Large intestine (tissue), 3 donors: ENCODE results near the gene FGF11. TPM values are rescaled to one million over a fixed set of nuclear protein-coding genes. Genes with fewer than 3 reads are reported as not detected.
"Not testable (repeated sequence)": the region's sequence is repeated elsewhere in the genome, so short reads cannot be mapped to it uniquely, and the experiment has no call there.

Source experiments
- DNase-seq, 2 donors: peaks; one replicate each; pipeline versions ENCODE4 v3.0.0 to v3.0.0-alpha.2; 2013
- H3K27ac ChIP-seq: one replicate; pipeline ENCODE4 v1.5.1; 2013; ENCODE audit warnings: low read length
- H3K27me3 ChIP-seq: 2 replicates; pipeline ENCODE4 v1.6.1; 2013; ENCODE audit warnings: low read length; ENCODE audit not compliant: control insufficient read depth, insufficient read depth
- H3K36me3 ChIP-seq: 2 replicates; pipeline ENCODE4 v1.6.1; 2013; ENCODE audit warnings: low read length; ENCODE audit not compliant: control insufficient read depth, insufficient read depth
- H3K4me1 ChIP-seq: one replicate; pipeline ENCODE4 v1.6.1; 2013; ENCODE audit warnings: low read length; ENCODE audit not compliant: control insufficient read depth, insufficient read depth
- H3K4me3 ChIP-seq: one replicate; pipeline ENCODE4 v1.5.1; 2013; ENCODE audit warnings: low read length
- H3K9me3 ChIP-seq: one replicate; pipeline ENCODE4 v1.6.1; 2013; ENCODE audit warnings: mild to moderate bottlenecking, low read depth, low read length, moderate library complexity; ENCODE audit not compliant: control insufficient read depth
- WGBS: methylation state at CpG from one replicate; pipeline ENCODE4 v1.1.5; 2013; ENCODE audit warnings: low lambda C conversion rate; ENCODE audit not compliant: insufficient coverage; 5-methylcytosine and 5-hydroxymethylcytosine counted together
- polyA plus RNA-seq: library from polyadenylated mRNA; unstranded; fragments of 120-200 nt; gene quantifications from one replicate; pipeline ENCODE4 v1.2.1, GENCODE V29; 2013

The FGF11 gene
- polyA plus RNA-seq, 1 donor = 1.3 TPM

- H3K9me3 ChIP-seq, H3K27me3 ChIP-seq, H3K36me3 ChIP-seq: not testable (repeated sequence)
- Histone ChIP-seq H3K4me1 (peaks cover 48% of the 10 kb centered on the region), H3K27ac (peak within 1 kb of the TSS; percentile 100), H3K4me3 (peak within 1 kb of the TSS; percentile 60)
- 68% methylated on average over 4 of the region's 4 CpGs for WGBS
- peak; percentile 65 to 80 for DNase-seq
Measured at GRCh38 chr17:7481275-7481674, 42.0 kb downstream of the FGF11 start, which contains the start of gene SLC35G6. TSS of gene SLC35G6 (plus strand) at chr17:7481446. CDS start at chr17:7481517, 71 bp downstream.

- not testable (repeated sequence) for H3K27me3 ChIP-seq, DNase-seq, H3K36me3 ChIP-seq, H3K4me3 ChIP-seq, H3K9me3 ChIP-seq
- peak overlapping the region; percentile 100 for H3K27ac ChIP-seq
- no CpG with 5 or more reads among the region's 31 CpGs for WGBS
- H3K4me1 ChIP-seq = peaks cover 46% of the 10 kb centered on the region
Measured at GRCh38 chr17:7481842-7482741, 42.8 kb downstream of the FGF11 start.

- Histone ChIP-seq H3K27ac (peak overlapping the region; percentile 100), H3K4me1 (peaks cover 47% of the 10 kb centered on the region), H3K4me3 (peak overlapping the region; percentile 86)
- not testable (repeated sequence) for H3K27me3 ChIP-seq, H3K36me3 ChIP-seq, H3K9me3 ChIP-seq, DNase-seq
- 0% methylated on average over 1 of the region's 6 CpGs for WGBS
Measured at GRCh38 chr17:7482742-7483088, 43.4 kb downstream of the FGF11 start.

GRCh38 chr17:7483255-7484066, 44.1 kb downstream of the FGF11 start:
- no peaks in the 10 kb centered on the region for H3K27me3 ChIP-seq
- H3K9me3 ChIP-seq = no peaks in the 10 kb centered on the region
- H3K36me3 ChIP-seq = peaks cover 2% of the 10 kb centered on the region
- DNase-seq = peak; percentile 93 to 97
- peak overlapping the region; percentile 100 for H3K27ac ChIP-seq
- peak overlapping the region; percentile 86 for H3K4me3 ChIP-seq
- WGBS = no CpG with 5 or more reads among the region's 38 CpGs
- peaks cover 48% of the 10 kb centered on the region for H3K4me1 ChIP-seq

GRCh38 chr17:7484067-7484918, 45.0 kb downstream of the FGF11 start, which contains the start of gene POLR2A:
TSS of gene POLR2A (plus strand) at chr17:7484366.
- DNase-seq = peak; percentile 99 to 100
- peaks cover 52% of the 10 kb centered on the region for H3K4me1 ChIP-seq
- 0% methylated on average over 3 of the region's 64 CpGs for WGBS

GRCh38 chr17:7484919-7485377, 45.6 kb downstream of the FGF11 start:
- no peak for DNase-seq
- Histone ChIP-seq H3K4me3 (peak overlapping the region; percentile 86), H3K9me3 (no peaks in the 10 kb centered on the region), H3K27ac (peak overlapping the region; percentile 97), H3K27me3 (no peaks in the 10 kb centered on the region), H3K36me3 (peaks cover 2% of the 10 kb centered on the region), H3K4me1 (peaks cover 52% of the 10 kb centered on the region)
- WGBS = no CpG with 5 or more reads among the region's 19 CpGs

More at GRCh38 chr17:7484067-7484918, 45.0 kb downstream of the FGF11 start, which contains the start of gene POLR2A:
- Histone ChIP-seq H3K9me3 (no peaks in the 10 kb centered on the region), H3K27me3 (no peaks in the 10 kb centered on the region), H3K27ac (peak within 1 kb of the TSS; percentile 100), H3K36me3 (peaks cover 2% of the 10 kb centered on the region), H3K4me3 (peak within 1 kb of the TSS; percentile 86)

- peaks cover 52% of the 10 kb centered on the region for H3K4me1 ChIP-seq
- DNase-seq = no peak
- H3K27ac ChIP-seq = peak overlapping the region; percentile 97
- no peaks in the 10 kb centered on the region for H3K27me3 ChIP-seq
- H3K36me3 ChIP-seq = peaks cover 4% of the 10 kb centered on the region
- peak overlapping the region; percentile 86 for H3K4me3 ChIP-seq
- H3K9me3 ChIP-seq = no peaks in the 10 kb centered on the region
- WGBS = 60% methylated on average over 1 of the region's 3 CpGs
Measured at GRCh38 chr17:7486181-7486580, 46.9 kb downstream of the FGF11 start.

- no peak for DNase-seq
- Histone ChIP-seq H3K27ac (no peak overlapping the region), H3K9me3 (no peaks in the 10 kb centered on the region), H3K36me3 (peaks cover 12% of the 10 kb centered on the region), H3K4me1 (peaks cover 48% of the 10 kb centered on the region), H3K27me3 (no peaks in the 10 kb centered on the region), H3K4me3 (no peak overlapping the region)
- WGBS = 100% methylated on average over 2 of the region's 8 CpGs
Measured at GRCh38 chr17:7490144-7490543, 50.8 kb downstream of the FGF11 start.

- Histone ChIP-seq H3K36me3 (peaks cover 23% of the 10 kb centered on the region), H3K9me3 (no peaks in the 10 kb centered on the region), H3K4me1 (peaks cover 38% of the 10 kb centered on the region), H3K27me3 (no peaks in the 10 kb centered on the region), H3K4me3 (no peak overlapping the region), H3K27ac (peak overlapping the region; percentile 14)
- WGBS = no CpG with 5 or more reads among the region's 1 CpG
- peak; percentile 67 to 80 for DNase-seq
Measured at GRCh38 chr17:7491583-7491982, 52.3 kb downstream of the FGF11 start.
